GM23338 (cell line): ENCODE measurements around the gene FASTKD3. TPM values are rescaled to one million over a fixed set of nuclear protein-coding genes. Genes with fewer than 3 reads are reported as not detected.

Source experiments
- ATAC-seq: fragments of 200-7000 bp; cut with Tn5 transposase; 3 replicates; pipeline ENCODE4 v1.9.1; 2020
- DNase-seq: peaks from one replicate; pipeline ENCODE4 v3.0.0-alpha.2; 2015; ENCODE audit warnings: low spot score
- H2AFZ ChIP-seq: fragments of 200-600 bp; sonication (generic); 2 replicates; pipeline ENCODE4 v1.8.0; 2016; ENCODE audit warnings: antibody characterized with exemption, mild to moderate bottlenecking, moderate library complexity
- H3F3A ChIP-seq: fragments of 200-600 bp; sonication (generic); replicated peaks from 2 replicates; pipeline ENCODE4 v1.8.0; 2017; ENCODE audit warnings: antibody characterized with exemption, mixed run types, low read depth
- H3K27ac ChIP-seq: fragments of 200-600 bp; sonication (generic); 2 replicates; pipeline ENCODE4 v1.6.1; 2016; ENCODE audit warnings: low read depth
- H3K27me3 ChIP-seq: fragments of 200-600 bp; sonication (generic); 2 replicates; pipeline ENCODE4 v1.8.0; 2016; ENCODE audit warnings: mild to moderate bottlenecking, mixed run types, moderate library complexity; ENCODE audit not compliant: insufficient read depth
- H3K36me3 ChIP-seq: fragments of 200-600 bp; sonication (generic); 2 replicates; pipeline ENCODE4 v1.8.0; 2016; ENCODE audit warnings: mild to moderate bottlenecking; ENCODE audit not compliant: insufficient read depth
- H3K4me1 ChIP-seq: fragments of 200-600 bp; sonication (generic); 2 replicates; pipeline ENCODE4 v1.8.0; 2016; ENCODE audit warnings: mild to moderate bottlenecking, moderate library complexity; ENCODE audit not compliant: insufficient read depth
- H3K4me2 ChIP-seq: fragments of 200-600 bp; sonication (generic); 2 replicates; pipeline ENCODE4 v1.7.1; 2017; ENCODE audit warnings: mixed run types
- H3K4me3 ChIP-seq: fragments of 200-600 bp; sonication (generic); 2 replicates; pipeline ENCODE4 v1.6.1; 2016; ENCODE audit warnings: mixed run types
- H3K79me2 ChIP-seq: fragments of 200-600 bp; sonication (generic); replicated peaks from 2 replicates; pipeline ENCODE4 v1.8.0; 2017; ENCODE audit warnings: mild to moderate bottlenecking; ENCODE audit not compliant: insufficient read depth
- H3K9me2 ChIP-seq: fragments of 200-600 bp; sonication (generic); 2 replicates; pipeline ENCODE4 v1.8.0; 2017; ENCODE audit not compliant: insufficient read depth
- H4K20me1 ChIP-seq: fragments of 200-600 bp; sonication (generic); replicated peaks from 2 replicates; pipeline ENCODE4 v1.8.0; 2017; ENCODE audit warnings: mild to moderate bottlenecking; ENCODE audit not compliant: insufficient read depth
- H3K27ac Mint-ChIP-seq: 2 replicates; pipeline ENCODE4 v1.8.0; 2020; ENCODE audit warnings: inconsistent platforms, mild to moderate bottlenecking, moderate library complexity, mixed read lengths
- H3K27me3 Mint-ChIP-seq: 3 replicates; pipeline ENCODE4 v1.8.0; 2022; ENCODE audit warnings: low read depth, mild to moderate bottlenecking, moderate library complexity, mixed read lengths, inconsistent platforms; ENCODE audit not compliant: insufficient read depth, poor library complexity
- H3K36me3 Mint-ChIP-seq: 3 replicates; pipeline ENCODE4 v1.8.0; 2021; ENCODE audit warnings: low read depth, mild to moderate bottlenecking, inconsistent platforms, moderate library complexity, mixed read lengths
- H3K4me1 Mint-ChIP-seq: 3 replicates; pipeline ENCODE4 v1.8.0; 2020; ENCODE audit warnings: mild to moderate bottlenecking, inconsistent platforms, mixed read lengths
- H3K4me3 Mint-ChIP-seq: 3 replicates; pipeline ENCODE4 v1.8.0; 2021; ENCODE audit warnings: moderate library complexity, mild to moderate bottlenecking, inconsistent platforms, mixed read lengths
- H3K9me3 Mint-ChIP-seq: 3 replicates; pipeline ENCODE4 v1.8.0; 2020; ENCODE audit warnings: moderate library complexity, mild to moderate bottlenecking, inconsistent platforms, mixed read lengths
- EZH2 ChIP-seq: fragments of 200-600 bp; sonication (generic); IDR thresholded peaks from one replicate; pipeline ENCODE4 v1.8.0; 2017; ENCODE audit warnings: antibody characterized with exemption, mild to moderate bottlenecking, low read depth; ENCODE audit not compliant: unreplicated experiment
- JUNB ChIP-seq: IDR thresholded peaks from one replicate; pipeline ENCODE4 v1.6.1; 2016; ENCODE audit warnings: antibody characterized with exemption; ENCODE audit not compliant: unreplicated experiment
- POLR2AphosphoS5 ChIP-seq: IDR thresholded peaks from 2 replicates; pipeline ENCODE4 v1.6.1; 2016; ENCODE audit warnings: antibody characterized with exemption, low read depth
- STAT1 ChIP-seq: IDR thresholded peaks from one replicate; pipeline ENCODE4 v1.6.1; 2016; ENCODE audit warnings: antibody characterized with exemption; ENCODE audit not compliant: unreplicated experiment
- ZNF114 ChIP-seq: fragments of 250-450 bp; sonication (Bioruptor Pico); IDR thresholded peaks from 2 replicates; pipeline ENCODE4 v1.5.0; 2020; ENCODE audit warnings: mild to moderate bottlenecking, moderate library complexity
- ZNF462 ChIP-seq: fragments of 250-450 bp; sonication (Bioruptor Pico); IDR thresholded peaks from 2 replicates; pipeline ENCODE4 v1.5.0; 2020; ENCODE audit warnings: mild to moderate bottlenecking, moderate library complexity
- polyA plus RNA-seq: library from polyadenylated mRNA; unstranded; fragments of >200 nt; fragmentation: Nextera tagmentation; extraction: Ambion mirVana; gene quantifications from 2 replicates; pipeline ENCODE4 v1.2.1, GENCODE V29; 2016
- total RNA-seq: library from RNA; depleted of rRNA; stranded (reverse); fragments of >200 nt; shearing (Covaris generic); gene quantifications from 2 replicates; pipeline ENCODE4 v1.2.3, GENCODE V29; 2014

FASTKD3 gene
- total and polyA plus RNA-seq, 2 experiments from 2014 or later: 10.8 to 13.5 TPM

DNA sequence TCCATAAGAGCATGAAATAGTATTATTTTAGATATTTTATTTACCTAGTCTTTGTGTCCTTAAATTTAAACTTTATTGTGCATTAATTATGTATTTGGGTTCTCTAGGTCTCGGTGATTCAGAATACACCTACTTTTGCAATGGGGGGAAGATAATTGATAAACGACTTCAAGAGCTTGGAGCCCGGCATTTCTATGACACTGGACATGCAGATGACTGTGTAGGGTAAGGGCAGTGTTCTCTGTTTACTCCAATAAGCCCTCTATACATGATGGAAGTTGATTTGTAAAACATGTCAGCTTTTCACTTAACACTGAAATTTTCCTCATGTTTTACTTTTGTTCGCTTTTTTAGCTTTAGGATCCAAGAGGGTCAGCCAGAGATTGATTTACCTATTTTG, 6.3 kb upstream of the FASTKD3 start:
- Histone ChIP-seq H2AFZ (no peak overlapping the region), H3K4me1 (0 out of 2 replicates have a peak, but pooled peaks cover 6% of the 10 kb centered on the region), H3K79me2 (peaks cover 77% of the 10 kb centered on the region), H3K9me2 (no peaks in the 10 kb centered on the region), H4K20me1 (peaks cover 47% of the 10 kb centered on the region), H3F3A (no peaks in the 10 kb centered on the region), H3K4me2 (no peak overlapping the region), H3K27ac (no peak overlapping the region), H3K27me3 (no peaks in the 10 kb centered on the region), H3K4me3 (no peak overlapping the region), H3K36me3 (peaks cover 47% of the 10 kb centered on the region; the same call in 1 of the 2 replicates)
- ATAC-seq: no peak
- Mint-ChIP-seq H3K9me3 (no peaks in the 10 kb centered on the region), H3K4me1 (peaks cover 9% of the 10 kb centered on the region), H3K4me3 (no peak overlapping the region), H3K27me3 (no peaks in the 10 kb centered on the region), H3K36me3 (peaks cover 53% of the 10 kb centered on the region), H3K27ac (no peak overlapping the region)
- no peak for DNase-seq
- TF ChIP-seq POLR2AphosphoS5 (no peak), ZNF114 (CRISPR knock-in tag) (no peak), EZH2 (no peak), ZNF462 (CRISPR knock-in tag) (no peak), STAT1 (no peak), JUNB (no peak)

DNA sequence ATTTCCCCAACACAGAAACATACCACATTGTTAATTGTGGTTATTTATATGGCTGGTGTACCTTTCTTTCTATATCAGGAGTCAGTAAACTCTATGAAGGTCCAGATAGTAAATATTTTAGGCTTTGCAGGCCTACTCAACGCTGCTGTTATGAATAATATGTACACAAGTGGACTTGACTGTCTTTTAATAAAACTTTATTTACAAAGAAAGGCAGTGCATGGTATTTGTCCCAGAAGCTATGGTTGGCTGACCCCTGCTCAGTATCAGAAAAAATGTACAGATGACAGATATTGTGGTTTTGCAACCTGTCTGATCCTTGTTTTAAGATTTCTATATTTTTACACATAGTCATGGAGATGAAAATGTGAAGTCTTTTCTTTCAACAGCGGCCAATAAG, 5.8 kb upstream of the FASTKD3 start:
- no peaks in the 10 kb centered on the region for H3K9me2 ChIP-seq
- H3K27me3 Mint-ChIP-seq: no peaks in the 10 kb centered on the region
- no peak overlapping the region for H3K4me2 ChIP-seq
- no peak overlapping the region for H3K4me3 ChIP-seq
- H3K79me2 ChIP-seq: peaks cover 79% of the 10 kb centered on the region
- H3K4me3 Mint-ChIP-seq: no peak overlapping the region
- no peak overlapping the region for H3K27ac ChIP-seq
- no peaks in the 10 kb centered on the region for H3K27me3 ChIP-seq
- H4K20me1 ChIP-seq: peaks cover 52% of the 10 kb centered on the region
- DNase-seq (no peak), ATAC-seq (no peak)
- H2AFZ ChIP-seq: no peak overlapping the region
- H3K36me3 ChIP-seq: peaks cover 47% of the 10 kb centered on the region; the same call in 1 of the 2 replicates
- H3K4me1 ChIP-seq: peaks cover 11% of the 10 kb centered on the region; the same call in 1 of the 2 replicates
- peaks cover 13% of the 10 kb centered on the region for H3K4me1 Mint-ChIP-seq
- H3K27ac Mint-ChIP-seq: no peak overlapping the region
- H3K9me3 Mint-ChIP-seq: no peaks in the 10 kb centered on the region
- TF ChIP-seq JUNB: no peak
- H3K36me3 Mint-ChIP-seq: peaks cover 53% of the 10 kb centered on the region
- no peaks in the 10 kb centered on the region for H3F3A ChIP-seq
